CD4-positive, alpha-beta T cell treated with Interleukin-4 for 4 hours (primary cell): Measurements from ENCODE around the gene YTHDF1.
"Not testable (repeated sequence)": the region's sequence is repeated elsewhere in the genome, so short reads cannot be mapped to it uniquely, and the experiment has no call there.

ENCODE experiments used
- DNase-seq: peaks from one replicate; pipeline ENCODE4 v3.0.0-alpha.2; 2020

Gene YTHDF1

GRCh38 chr20:63216041-63216848 is at the start of gene YTHDF1:
TSS of gene YTHDF1 (minus strand) at chr20:63216131. CDS start at chr20:63215892, 239 bp downstream.
- peak; percentile 95 for DNase-seq

- no peak for DNase-seq
Measured at GRCh38 chr20:63264519-63264918, 48.6 kb upstream of the YTHDF1 start.

DNA sequence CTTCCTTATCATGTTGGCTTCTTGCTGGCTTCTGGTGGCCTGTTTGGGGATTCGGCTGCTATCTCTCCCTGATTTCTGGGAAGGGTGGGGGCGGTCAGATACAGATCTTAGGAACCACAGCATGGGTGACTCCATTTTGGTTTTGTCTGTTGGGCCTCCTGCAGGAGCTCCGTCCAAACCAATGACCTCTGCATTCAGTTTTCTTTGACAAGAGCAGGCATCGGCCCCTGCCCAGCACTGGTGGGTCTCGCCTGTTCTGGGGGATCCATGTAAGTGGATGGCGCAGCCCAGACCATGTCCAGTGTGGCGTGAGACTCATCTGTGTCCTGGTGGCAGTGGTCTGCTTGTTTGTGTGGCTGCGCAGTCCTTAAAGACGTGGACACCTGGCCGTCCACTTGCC is 48.1 kb upstream of the YTHDF1 start:
- no peak for DNase-seq

DNA sequence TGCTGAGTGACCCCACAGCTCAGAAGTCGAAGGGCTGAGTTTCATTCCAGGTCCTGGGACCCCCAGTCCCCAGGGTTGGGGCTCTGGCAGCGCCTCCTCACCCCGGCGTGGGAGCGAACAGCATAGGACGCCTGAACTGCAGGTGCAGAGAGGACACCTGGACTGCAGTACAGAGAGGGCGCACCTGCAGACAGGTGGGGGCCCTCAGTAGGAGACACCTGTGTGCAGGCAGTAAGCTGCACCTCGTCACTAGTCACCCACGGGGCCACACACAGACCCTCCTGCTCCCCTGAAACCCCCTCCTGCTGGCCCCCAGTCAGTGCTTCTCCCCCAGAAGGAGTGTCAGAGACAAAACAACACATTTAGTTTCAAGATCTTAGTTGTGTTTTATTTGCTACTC is 46.9 kb upstream of the YTHDF1 start:
- DNase-seq = no peak

GRCh38 chr20:63261795-63262528 is 46.0 kb upstream of the YTHDF1 start:
- DNase-seq = no peak

DNA sequence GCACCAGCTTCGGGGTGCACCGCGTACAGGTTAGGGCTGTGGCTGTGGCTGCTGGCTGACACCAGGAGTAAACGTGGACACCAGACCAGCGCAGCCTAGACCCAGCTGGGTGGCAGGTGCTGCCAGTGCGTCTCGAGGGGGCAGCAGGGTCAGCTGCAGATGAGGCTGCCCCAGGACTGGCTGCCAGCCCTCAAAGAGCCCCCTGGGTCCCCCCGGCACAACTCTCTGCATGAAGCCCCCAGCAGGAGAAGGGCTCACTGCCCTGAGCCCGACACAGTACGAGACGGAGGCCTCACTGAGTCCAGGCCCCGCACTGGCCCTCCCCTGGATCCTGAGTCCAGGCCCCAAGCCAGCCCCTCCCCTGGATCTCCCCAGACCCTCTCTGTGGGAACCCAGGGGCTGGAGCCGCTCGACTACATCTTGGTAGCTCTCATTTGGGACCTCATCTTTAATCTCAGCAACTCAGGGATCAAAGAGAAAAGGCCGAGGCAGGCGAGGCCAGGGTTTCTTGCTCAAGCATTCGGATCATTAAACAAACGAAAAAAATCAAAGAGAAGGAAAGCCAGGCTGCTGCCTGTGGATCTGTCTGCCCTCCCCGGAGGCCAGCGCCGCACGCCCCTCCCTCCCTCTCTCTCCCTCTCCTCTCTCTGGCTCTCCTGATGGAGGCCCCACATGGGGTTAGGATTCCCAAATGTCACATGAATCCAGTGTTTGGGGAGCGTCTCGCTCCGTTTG is 45.3 kb upstream of the YTHDF1 start:
- no peak for DNase-seq

DNA sequence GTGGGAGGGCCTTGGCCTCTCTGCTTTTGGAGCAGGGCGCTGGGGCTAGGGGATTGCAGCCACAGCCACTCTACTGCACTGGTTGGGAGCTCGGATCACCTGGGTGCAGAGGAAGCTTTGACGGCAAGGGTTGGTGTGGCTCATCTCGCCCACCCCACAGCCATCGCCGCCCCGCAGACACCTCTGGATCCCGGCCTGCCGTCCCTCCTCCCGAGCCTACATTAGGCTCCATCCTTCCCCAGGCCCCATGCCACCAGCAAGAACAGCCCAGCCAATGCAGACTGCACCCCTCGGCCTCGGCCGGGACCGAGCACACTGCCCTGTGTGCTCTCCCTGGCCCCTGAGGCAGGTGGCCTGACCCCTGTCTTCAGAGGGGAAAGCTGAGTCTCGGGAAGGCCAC is 44.6 kb upstream of the YTHDF1 start:
- no peak for DNase-seq

DNA sequence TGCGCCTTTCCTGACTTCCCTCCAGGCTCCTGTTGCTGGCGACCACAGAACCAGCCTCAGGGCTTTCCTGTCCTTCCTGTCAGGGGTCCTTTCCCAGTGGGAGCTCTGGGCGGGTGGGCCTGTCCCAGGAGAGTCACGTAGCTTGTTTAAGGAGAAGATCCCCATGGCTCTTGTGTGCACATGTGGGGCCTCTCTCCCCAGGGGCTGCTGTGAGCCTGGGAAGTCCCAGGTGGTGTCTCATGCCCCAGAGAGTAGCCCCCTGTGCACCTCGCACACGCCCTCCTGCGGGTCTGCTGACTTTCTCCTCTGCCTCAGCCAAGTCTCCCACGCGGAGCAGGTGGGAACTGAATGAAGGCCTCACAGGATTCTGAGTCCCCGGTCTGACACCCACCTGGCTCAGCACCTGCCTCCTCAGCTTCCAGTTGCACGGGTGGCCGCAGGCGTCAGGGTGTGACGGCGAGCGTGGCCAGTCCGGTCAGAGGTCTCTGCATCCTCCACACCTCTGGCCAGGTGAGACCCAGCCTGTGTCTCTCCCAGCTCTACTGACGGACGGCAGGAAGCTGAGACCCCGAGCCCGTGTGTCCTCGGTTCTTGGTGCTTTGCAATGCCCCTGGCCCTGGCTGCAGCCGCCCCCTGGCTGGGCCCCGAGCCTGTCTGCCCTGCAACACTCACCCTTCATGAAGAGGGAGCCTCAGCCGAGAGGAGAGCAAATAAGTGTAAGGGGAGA is 44.0 kb upstream of the YTHDF1 start:
- DNase-seq = no peak

- DNase-seq = no peak
Measured at GRCh38 chr20:63258781-63259180, 42.9 kb upstream of the YTHDF1 start.

DNA sequence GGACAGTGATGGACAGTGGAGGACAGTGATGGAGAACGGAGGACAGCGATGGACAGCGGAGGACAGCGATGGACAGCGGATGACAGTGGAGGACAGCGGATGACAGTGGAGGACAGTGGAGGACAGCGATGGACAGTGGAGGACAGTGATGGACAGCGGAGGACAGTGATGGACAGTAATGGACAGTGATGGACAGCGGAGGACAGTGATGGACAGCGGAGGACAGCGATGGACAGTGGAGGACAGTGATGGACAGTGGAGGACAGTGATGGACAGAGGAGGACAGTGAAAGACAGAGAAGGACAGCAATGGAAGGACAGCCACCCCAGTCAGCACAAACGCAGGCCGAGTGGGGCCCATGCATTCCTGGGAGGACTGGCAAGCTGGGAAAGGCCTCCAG is 41.7 kb upstream of the YTHDF1 start:
- DNase-seq = no peak

DNA sequence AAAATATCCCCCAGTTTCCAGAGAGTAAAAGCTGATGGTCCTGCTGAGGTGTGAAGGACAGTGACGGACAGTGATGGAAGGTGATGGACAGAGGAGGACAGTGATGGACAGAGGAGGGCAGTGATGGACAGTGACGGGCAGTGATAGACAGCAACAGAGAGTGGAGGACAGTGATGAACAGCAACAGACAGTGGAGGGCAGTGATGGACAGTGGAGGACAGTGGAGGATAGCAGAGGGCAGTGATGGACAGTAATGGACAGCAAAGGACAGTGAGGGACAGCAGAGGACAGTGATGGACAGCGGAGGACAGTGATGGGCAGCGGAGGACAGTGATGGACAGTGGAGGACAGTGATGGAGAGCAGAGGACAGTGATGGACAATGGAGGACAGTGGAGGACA is 41.0 kb upstream of the YTHDF1 start:
- no peak for DNase-seq

GRCh38 chr20:63255931-63256704 is 40.2 kb upstream of the YTHDF1 start:
- no peak for DNase-seq

GRCh38 chr20:63254606-63255384 is 38.9 kb upstream of the YTHDF1 start:
- no peak for DNase-seq

DNA sequence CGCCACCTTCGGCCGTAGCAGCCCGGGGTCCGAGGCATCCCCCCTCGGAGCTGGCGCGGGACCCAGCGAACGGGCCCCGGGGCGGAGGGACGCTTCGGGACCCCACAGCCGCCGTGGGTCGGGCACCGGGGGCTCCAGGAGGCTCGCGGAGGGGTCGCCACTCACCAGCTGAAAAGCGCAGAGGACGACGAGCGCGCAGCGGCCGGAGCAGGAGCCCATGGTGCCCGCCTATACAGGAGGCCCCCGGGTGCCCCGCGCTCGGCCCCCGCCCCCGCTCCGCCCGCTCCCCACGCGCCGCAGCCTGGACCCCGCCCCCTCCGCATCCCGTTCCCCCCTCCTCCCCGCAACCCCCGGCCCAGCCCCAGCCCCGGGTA is 38.3 kb upstream of the YTHDF1 start, which contains the start of gene NKAIN4:
NKAIN4 (minus strand) TSS at position 232 of the 374 bp plus-strand sequence; CDS start at position 219, 13 bp downstream.
- no peak for DNase-seq

DNA sequence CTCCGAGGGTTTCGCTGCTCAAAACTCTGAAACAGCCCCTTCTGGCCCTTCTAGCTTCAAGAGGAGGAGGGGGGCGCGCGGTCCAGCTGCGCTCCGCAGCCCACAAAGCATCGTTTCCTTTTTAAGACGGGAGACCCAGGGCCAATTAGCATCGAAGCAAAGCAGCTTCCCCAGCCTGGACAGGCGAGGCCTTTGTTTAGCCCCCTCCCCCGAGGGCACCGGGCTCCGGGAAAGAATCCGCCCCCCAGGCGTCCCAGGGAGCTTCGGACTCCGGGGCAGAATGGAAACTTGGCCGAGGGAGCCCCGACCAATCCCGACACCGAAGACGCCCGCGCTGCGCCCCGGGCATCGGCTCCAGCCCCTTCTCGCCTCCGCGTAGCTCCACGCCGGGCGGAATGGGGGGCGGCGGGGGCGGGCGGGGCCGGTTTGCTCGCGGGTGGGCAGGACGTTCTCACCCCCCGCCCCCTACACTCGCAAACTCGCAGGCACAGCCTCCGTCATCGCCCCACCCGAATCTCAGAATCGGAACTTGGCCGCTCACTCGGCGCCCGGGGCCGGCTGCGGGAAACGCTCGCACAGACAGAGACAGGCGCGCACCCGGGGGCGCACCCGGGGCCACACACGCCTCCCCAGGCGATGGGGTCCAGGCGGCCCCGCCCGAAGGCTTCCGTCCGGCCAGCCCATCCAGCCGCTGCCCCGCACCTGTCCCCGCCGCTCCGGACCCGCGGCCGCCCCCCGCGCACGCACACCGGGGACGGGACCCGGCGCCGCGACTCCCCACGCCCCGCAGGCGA is 37.7 kb upstream of the YTHDF1 start:
- DNase-seq = no peak

DNA sequence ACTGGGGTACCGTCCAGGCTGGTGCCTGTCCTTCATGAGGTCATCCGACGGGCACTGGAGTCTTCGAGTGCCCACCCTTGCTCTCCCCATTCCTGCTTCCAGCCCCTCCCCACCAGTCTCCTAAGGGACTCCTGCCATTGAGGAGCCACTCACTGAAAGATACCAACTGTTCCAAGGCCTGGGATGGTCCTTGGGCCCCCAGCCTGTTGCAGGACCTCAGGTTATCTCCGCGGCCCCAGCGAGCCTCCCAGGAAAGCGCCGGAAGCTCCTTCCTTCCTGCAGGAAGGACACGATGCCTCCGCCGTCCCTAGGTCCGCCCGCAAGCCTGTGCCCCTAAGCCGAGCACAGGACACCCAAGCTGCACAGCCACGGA is 37.1 kb upstream of the YTHDF1 start:
- no peak for DNase-seq

DNA sequence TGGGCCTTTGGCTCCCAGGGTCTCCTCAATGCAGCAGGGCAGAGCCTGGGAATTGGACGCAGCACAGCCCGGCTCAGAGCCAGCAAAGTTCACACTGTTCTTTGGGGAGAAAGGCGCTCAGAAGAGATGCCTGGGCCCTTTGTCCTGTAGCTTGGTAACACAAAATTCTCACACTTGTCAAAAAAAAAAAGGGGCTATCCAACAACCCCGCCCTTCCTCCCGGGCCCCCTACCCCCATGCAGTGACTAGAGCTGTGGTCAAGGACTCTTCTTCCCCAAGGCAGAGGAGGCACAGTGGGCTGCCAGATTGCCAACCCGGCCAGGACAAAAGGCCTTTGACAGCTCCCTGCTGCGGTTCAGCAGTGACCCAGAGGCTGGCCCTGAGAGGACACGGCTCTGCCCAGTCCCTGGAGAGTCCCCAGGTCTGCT is 36.4 kb upstream of the YTHDF1 start:
- no peak for DNase-seq

DNA sequence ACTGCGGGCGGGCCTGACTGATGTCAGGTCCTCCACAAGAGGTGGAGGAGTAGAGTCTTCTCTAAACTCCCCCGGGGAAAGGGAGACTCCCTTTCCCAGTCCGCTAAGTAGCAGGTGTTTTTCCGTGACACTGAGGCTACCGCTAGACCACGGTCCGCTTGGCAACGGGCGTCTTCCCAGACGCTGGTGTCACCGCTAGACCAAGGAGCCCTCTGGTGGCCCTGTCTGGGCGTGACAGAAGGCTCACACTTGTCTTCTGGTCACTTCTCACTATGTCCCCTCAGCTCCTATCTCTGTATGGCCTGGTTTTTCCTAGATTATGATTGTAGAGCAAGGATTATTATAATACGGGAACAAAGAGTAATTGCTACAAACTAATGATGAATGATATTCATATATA is 35.4 kb upstream of the YTHDF1 start:
- DNase-seq = not testable (repeated sequence)

- DNase-seq = no peak
Measured at GRCh38 chr20:63249891-63250290, 34.0 kb upstream of the YTHDF1 start.

DNA sequence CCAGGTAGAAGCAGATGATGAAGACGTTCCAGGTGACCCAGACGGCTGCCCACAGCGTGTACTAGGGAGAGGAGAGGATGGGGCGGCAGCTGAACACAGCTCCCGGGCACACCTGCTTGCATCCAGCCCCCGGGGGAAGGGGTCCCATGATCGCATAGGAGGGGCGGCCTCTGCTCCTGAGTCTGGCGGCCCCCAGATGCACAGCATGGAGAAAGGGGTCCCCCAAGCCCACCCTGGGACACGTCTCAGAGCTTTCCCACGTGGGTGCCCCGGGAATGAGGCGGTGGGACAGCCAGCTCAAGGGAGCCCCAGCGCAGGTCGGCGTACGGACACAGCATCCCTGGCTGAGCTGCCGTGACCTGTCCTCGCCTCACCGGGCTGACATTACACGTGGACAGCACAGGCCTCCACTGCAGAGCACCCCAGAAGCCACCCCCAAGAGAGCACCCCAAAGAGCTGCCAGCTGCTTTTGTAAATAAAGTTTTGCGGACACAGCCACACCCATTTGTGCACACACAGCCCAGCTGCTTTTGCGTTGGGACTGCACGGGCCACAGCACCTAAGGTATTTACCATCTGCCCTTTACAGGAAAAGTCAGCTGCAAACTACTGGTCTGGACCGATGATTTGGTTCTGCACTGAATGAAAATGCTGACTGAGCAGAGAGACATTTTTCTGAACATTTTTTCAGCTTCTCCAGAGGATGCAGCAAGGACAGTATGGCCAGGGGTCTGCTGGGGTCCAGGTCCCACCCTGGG is 33.1 kb upstream of the YTHDF1 start:
- DNase-seq = no peak
